Liver (tissue), 9 donors: ENCODE data around the gene MUC21. TPM values are rescaled to one million over a fixed set of nuclear protein-coding genes. Genes with fewer than 3 reads are reported as not detected.

Experiments used
- DNase-seq: peaks from one replicate; pipeline ENCODE4 v3.0.0-alpha.2; 2017; ENCODE audit warnings: low spot score
- H3K27ac ChIP-seq, 2 donors: one replicate each; pipeline ENCODE4 v1.7.0; 2013; ENCODE audit warnings: inconsistent platforms in 2 of 2, low read length in 2 of 2, control low read depth in 1 of 2, low read depth in 1 of 2, mild to moderate bottlenecking in 1 of 2
- H3K27me3 ChIP-seq, 4 donors: one replicate each; pipeline versions ENCODE4 v1.6.1 to v1.7.0; 2013; ENCODE audit warnings: low read length in 3 of 4, inconsistent platforms in 1 of 4, mild to moderate bottlenecking in 1 of 4, moderate library complexity in 1 of 4; ENCODE audit not compliant: control insufficient read depth in 4 of 4, insufficient read depth in 4 of 4
- H3K36me3 ChIP-seq, 4 donors: one replicate each; pipeline versions ENCODE4 v1.6.1 to v1.7.0; 2013; ENCODE audit warnings: low read length in 3 of 4, mild to moderate bottlenecking in 3 of 4, low read depth in 1 of 4, moderate library complexity in 1 of 4; ENCODE audit not compliant: control insufficient read depth in 4 of 4, insufficient read depth in 3 of 4
- H3K4me1 ChIP-seq, 4 donors: one replicate each; pipeline versions ENCODE4 v1.6.1 to v1.7.0; 2013; ENCODE audit warnings: low read length in 3 of 4, mild to moderate bottlenecking in 3 of 4, moderate library complexity in 1 of 4; ENCODE audit not compliant: control insufficient read depth in 4 of 4, insufficient read depth in 4 of 4
- H3K4me3 ChIP-seq, 3 donors: one replicate each; pipeline versions ENCODE4 v1.6.1 to v1.7.0; 2013; ENCODE audit warnings: low read length in 3 of 3, control low read depth in 1 of 3, low read depth in 1 of 3, mild to moderate bottlenecking in 1 of 3
- H3K9ac ChIP-seq, 2 donors: one replicate each; pipeline ENCODE4 v1.7.0; 2013; ENCODE audit warnings: low read length in 2 of 2, mild to moderate bottlenecking in 2 of 2, moderate library complexity in 2 of 2, control low read depth in 1 of 2, low read depth in 1 of 2
- H3K9me3 ChIP-seq, 4 donors: one replicate each; pipeline versions ENCODE4 v1.6.1 to v1.7.0; 2013; ENCODE audit warnings: low read length in 3 of 4; ENCODE audit not compliant: control insufficient read depth in 4 of 4
- CTCF ChIP-seq: fragments of 150-350 bp; IDR thresholded peaks from 2 replicates; pipeline ENCODE4 v1.5.1; 2017; ENCODE audit warnings: improper control_type of control experiment, low read depth, low read length; ENCODE audit not compliant: missing input control
- FOXA1 ChIP-seq: IDR thresholded peaks from 2 replicates; pipeline ENCODE4 v1.6.1; 2016; ENCODE audit warnings: antibody characterized with exemption
- GABPA ChIP-seq, 2 donors: IDR thresholded peaks in 1 of 2; conservative IDR thresholded peaks in 1 of 2; 2 replicates each; pipeline ENCODE4 v1.6.1; 2016; ENCODE audit warnings: antibody characterized with exemption in 2 of 2, mild to moderate bottlenecking in 1 of 2, moderate library complexity in 1 of 2
- MAX ChIP-seq: IDR thresholded peaks from 2 replicates; pipeline ENCODE4 v1.6.1; 2016; ENCODE audit warnings: antibody characterized with exemption
- RAD21 ChIP-seq, 2 donors: IDR thresholded peaks; 2 replicates each; pipeline ENCODE4 v1.6.1; 2016; ENCODE audit warnings: antibody characterized with exemption in 2 of 2, mild to moderate bottlenecking in 2 of 2
- REST ChIP-seq: IDR thresholded peaks from 2 replicates; pipeline ENCODE4 v1.6.1; 2016; ENCODE audit warnings: antibody characterized with exemption, mild to moderate bottlenecking
- SP1 ChIP-seq: IDR thresholded peaks from 2 replicates; pipeline ENCODE4 v1.6.1; 2018; ENCODE audit warnings: antibody characterized with exemption, mild to moderate bottlenecking
- YY1 ChIP-seq: IDR thresholded peaks from 2 replicates; pipeline ENCODE4 v1.6.1; 2016; ENCODE audit warnings: antibody characterized with exemption, mild to moderate bottlenecking
- ZBTB33 ChIP-seq: IDR thresholded peaks from 2 replicates; pipeline ENCODE4 v1.6.1; 2016; ENCODE audit warnings: antibody characterized with exemption
- WGBS: extraction: QIAGEN DNeasy Blood & Tissue Kit; methylation state at CpG from one replicate; pipeline ENCODE4 v1.1.7; 2013; 5-methylcytosine and 5-hydroxymethylcytosine counted together
- polyA plus RNA-seq, 2 donors: library from polyadenylated mRNA; stranded (reverse) in 1 of 2; unstranded in 1 of 2; fragments of 200-250 nt in 1 of 2; fragments of >200 nt in 1 of 2; fragmentation: Nextera tagmentation in 1 of 2; extraction: Ambion mirVana in 1 of 2; gene quantifications; one replicate each; pipeline versions ENCODE4 v1.2.1 to v1.2.3, GENCODE V29; 2013 to 2015
- total RNA-seq, 2 donors: library from RNA; depleted of rRNA; stranded (reverse); fragments of >200 nt; gene quantifications; one replicate each; pipeline ENCODE4 v1.2.3, GENCODE V29; 2014
- donor health status: healthy.
- donor health status: healthy.
- donor health status: healthy.
- donor health status: healthy.
- donor health status: healthy.

The MUC21 gene
- total and polyA plus RNA-seq, 4 donors, result 0.02 TPM; not detected in 3

GRCh38 chr6:30979690-30980089 lies 3.8 kb upstream of the MUC21 start (continued):
- TF ChIP-seq REST, result no peak
- TF ChIP-seq YY1, result no peak
- no peak for TF ChIP-seq SP1
- TF ChIP-seq FOXA1, result no peak
- no peak for TF ChIP-seq GABPA (IDR thresholded peaks at IDR 0.05 in 1 of 2, conservative IDR thresholded peaks at IDR 0.05 in 1 of 2)
- no peak for TF ChIP-seq MAX

GRCh38 chr6:30981942-30982772 lies 1.4 kb upstream of the MUC21 start:
- H3K27me3 ChIP-seq, result no peaks in the 10 kb centered on the region

More at GRCh38 chr6:30981942-30982772, 1.4 kb upstream of the MUC21 start:
- H3K9me3 ChIP-seq, result no peaks in the 10 kb centered on the region
- H3K4me1 ChIP-seq, result peaks cover 0 to 8% (median 0%) of the 10 kb centered on the region in 4 donors
- H3K27ac ChIP-seq, result no peak overlapping the region
- WGBS, result 15% methylated on average over 13 of the region's 13 CpGs
- no peaks in the 10 kb centered on the region for H3K36me3 ChIP-seq
- TF ChIP-seq CTCF (peak; percentile 28), MAX (no peak), SP1 (no peak), GABPA (IDR thresholded peaks at IDR 0.05 in 1 of 2, conservative IDR thresholded peaks at IDR 0.05 in 1 of 2) (no peak), RAD21 (IDR thresholded peaks at IDR 0.05) (peak in 1 of 2 donors; percentile 11), YY1 (no peak), ZBTB33 (no peak)
- H3K9ac ChIP-seq, result no peak overlapping the region
- no peak overlapping the region for H3K4me3 ChIP-seq
- no peak for DNase-seq
